Mesenteric fat pad (tissue), 1 donor: ENCODE measurements around the gene ZNF853. TPM values are rescaled to one million over a fixed set of nuclear protein-coding genes. Genes with fewer than 3 reads are reported as not detected.
"Not testable (repeated sequence)": the region's sequence is repeated elsewhere in the genome, so short reads cannot be mapped to it uniquely, and the experiment has no call there.

Source experiments
- DNase-seq: peaks from one replicate; pipeline ENCODE4 v3.0.0-alpha.2; 2020; ENCODE audit warnings: low spot score
- long read RNA-seq: library from polyadenylated mRNA; unstranded; transcript quantifications from one replicate; pipeline ENCODE4 v2.0.0, GENCODE V29; 2020
- total RNA-seq: library from RNA; stranded (reverse); fragmentation: NEBNext Ultra II Directional; extraction: Animal tissue kit (Norgen Biotek cat#: 25700); gene quantifications from one replicate; pipeline ENCODE4 v1.2.1, GENCODE V29; 2021
- donor health status: DM: yes; HTN: yes; CAD: no.

The ZNF853 gene
- 4.1 TPM for total RNA-seq
- long read RNA-seq, partial matches to known transcripts: 0 of 1 reads
- long read RNA-seq, other reads (novel, unspliced or antisense): 1 of 1 reads

- no peak for DNase-seq
Measured at GRCh38 chr7:6614953-6615722, at the start of gene ZNF853. TSS of gene ZNF853 (plus strand) at chr7:6615610. CDS start at chr7:6616175, 565 bp downstream.

GRCh38 chr7:6565655-6566054 lies 49.8 kb upstream of the ZNF853 start:
- no peak for DNase-seq

DNA sequence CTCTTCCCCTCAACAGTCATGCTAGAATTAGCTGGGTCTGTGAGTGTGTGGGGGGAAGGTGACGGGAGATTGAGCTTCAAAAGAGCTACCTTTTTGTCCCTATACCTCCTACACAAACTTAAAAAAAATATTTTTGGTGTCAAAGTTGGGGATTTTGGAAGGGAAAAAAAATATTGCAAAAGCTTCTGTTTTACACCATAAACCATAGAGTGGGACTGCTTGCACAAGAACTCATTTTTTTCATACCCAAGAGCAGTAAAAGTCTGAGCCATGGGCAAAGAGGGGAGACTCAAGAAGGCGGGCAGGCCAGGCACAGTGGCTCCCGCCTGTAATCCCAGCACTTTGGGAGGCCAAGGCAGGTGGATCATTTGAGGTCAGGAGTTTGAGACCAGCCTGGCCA lies 47.5 kb upstream of the ZNF853 start:
- no peak for DNase-seq

GRCh38 chr7:6571160-6571779 lies 44.1 kb upstream of the ZNF853 start:
- no peak for DNase-seq

DNA sequence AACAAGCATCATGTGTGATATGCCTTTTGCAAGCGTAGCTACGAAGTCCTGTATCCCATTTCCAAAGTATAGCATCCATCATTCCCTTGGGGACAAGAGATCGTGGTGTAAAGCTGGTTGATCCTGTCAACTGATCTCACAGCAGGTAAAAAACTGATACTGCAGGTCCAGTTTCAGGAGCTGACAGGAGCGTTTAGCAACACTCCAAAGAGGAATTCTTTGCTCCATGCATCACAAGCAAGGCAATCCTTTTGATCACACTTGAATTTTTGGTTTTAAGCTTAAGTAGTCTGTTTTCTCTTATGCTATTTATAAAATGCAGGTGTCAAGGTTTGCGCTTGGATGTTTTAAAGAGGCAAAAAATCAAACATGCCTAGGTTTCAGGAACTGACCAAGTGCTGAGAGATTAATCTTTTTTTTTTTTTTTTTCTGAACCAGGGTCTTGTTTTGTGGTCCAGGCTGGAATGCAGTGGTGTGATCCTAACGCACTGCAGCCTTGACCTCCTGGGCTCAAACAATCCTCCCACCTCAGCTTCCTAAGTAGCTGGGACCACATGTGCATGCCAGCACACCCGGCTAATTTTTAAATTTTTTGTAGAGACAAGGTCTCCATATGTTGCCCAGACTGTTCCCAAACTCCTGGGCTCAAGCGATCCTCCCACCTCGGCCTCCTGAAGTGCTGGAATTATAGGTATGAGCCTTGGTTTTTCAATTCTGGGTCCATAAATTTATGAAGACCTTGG lies 40.0 kb upstream of the ZNF853 start:
- DNase-seq: no peak

DNA sequence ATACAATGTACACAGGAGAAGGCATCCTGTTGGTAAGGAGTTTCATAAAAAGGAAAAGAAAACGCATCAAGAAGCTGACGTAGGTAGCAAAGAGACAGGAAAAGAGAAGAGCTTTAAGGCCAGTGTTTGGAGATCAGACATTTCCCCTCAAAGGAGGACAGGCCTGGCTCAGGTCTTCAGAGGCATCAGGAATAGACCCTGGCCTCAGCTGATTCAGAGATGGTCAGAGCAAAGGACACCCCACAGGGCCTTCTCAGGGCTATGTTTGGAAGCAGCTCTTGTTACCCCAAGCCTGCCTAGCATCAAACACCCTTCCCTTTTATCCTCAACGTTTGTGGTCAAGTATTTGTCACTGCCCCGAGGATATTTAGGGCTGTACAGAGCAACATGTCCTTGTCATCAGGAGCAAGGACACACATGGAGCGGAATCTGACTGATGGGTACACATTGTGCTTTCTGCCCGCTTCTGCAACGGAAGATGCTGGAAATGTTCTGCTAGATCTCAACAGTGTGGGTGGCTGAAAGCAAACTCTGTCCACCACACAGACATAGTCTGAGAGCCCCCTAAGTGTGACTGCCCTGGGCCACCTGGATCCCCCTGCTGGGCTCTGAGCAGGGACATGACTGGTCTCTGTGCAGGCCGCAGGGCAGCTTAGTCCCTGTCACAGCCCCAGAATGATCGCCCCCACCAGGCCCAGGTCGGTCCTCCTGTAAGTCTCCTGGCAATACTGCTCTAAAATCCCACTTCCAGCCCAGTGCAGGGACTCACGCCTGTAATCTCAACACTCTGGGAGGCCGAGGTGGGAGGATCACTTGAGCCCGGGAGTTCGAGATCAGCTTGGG lies 39.2 kb upstream of the ZNF853 start:
- no peak for DNase-seq

DNA sequence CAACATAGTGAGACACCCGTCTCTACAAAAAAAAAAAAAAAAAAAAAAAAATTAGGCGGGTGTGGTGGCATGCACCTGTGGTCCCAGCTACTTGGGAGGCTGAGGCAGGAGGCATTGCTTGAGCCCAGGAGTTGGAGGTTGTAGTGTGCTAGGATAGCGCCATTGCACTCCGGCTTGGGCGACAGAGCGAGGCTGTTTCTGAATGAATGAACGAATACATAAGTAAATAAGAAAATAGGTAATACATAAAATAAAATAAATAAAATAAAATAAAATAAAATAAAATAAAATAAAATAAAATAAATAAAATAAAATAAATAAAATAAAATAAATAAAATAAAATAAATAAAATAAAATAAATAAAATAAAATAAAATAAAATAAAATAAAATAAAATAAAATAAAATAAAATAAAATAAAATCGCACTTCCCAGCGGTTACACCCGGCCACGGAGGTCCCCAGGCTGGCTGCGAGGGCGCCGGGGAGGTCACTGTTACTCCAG lies 38.5 kb upstream of the ZNF853 start:
- not testable (repeated sequence) for DNase-seq

DNA sequence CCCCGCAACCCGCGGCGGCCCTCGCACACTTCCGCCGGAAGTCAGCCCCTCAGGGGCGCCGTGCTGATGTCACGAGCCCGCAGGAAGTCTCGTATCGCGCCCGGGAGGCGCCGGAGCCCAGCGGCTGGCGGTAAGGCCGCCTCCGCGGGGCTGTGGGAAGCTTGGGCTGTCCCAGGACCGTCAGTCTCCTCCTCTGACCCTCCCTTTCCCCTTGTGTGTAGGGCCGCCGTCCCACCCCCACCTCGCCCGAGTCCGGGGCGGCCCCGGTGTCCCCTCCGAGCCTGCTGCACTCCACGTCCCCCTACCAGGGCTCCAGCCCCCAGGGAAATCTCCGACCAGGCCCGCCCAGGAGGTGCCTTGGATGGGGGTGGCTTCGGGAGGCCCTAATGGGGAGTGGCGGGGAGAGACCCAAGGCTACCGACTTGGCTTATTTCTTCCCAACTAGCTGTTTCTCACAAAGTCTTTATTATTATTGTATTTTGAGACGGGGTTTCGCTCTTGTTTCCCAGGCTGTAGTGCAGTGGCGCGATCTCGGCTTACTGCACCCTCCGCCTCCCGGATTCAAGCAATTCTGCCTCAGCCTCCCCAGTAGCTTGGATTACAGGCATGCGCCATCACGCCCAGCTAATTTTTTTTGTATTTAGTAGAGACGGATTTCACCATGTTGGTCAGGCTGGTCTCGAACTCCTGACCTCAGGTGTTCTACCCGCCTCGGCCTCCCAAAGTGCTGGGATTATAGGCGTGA lies 37.9 kb upstream of the ZNF853 start, which contains the start of gene ZDHHC4:
Gene ZDHHC4, plus strand, starts transcription at position 86 of the 745 bp plus-strand sequence. CDS start 3,108 bp downstream, outside the sequence.
- peak; percentile 97 for DNase-seq

DNA sequence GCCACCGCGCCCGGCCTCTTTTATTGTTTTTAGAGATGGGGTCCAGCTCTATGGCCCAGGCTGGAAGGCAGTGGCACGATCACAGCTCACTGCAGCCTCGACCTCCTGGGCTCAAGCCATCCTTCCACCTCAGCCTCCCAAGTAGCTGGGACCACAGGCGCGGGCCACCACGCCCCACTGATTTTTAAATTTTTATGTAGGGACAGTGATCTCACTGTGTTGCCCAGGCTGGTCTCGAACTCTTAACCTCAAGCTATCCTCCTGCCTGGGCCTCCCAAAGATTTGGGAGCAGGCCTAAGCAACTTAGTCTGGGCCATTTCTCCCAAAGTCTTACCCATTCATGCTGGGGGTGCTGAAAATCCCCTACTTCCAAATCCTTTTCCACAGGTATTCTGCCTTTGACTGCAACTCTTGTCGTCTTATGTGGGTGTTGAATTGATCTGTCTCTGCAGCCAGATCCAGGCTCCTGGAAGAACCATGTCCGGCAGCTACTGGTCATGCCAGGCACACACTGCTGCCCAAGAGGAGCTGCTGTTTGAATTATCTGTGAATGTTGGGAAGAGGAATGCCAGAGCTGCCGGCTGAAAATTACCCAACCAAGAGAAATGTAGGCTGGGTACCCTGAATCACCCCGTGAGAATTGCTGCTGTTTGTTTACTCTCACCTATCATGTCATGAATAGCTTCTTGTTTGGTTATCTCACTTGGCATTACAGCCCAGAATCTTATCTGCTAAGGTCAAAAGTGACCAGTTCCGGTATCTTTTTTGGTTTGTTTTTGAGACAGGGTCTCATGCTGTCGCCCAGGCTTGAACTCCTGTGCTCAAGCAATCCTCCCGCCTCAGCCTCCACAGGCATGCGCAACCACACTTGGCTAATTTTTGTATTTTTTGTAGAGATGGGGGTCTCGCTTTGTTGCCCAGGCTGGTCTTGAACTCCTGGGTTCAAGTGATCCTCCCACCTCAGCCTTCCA lies 37.0 kb upstream of the ZNF853 start:
- no peak for DNase-seq

GRCh38 chr7:6579446-6579845 lies 36.0 kb upstream of the ZNF853 start:
- no peak for DNase-seq

GRCh38 chr7:6585746-6586432 lies 29.5 kb upstream of the ZNF853 start:
- DNase-seq: not testable (repeated sequence)

GRCh38 chr7:6588566-6588965 lies 26.8 kb upstream of the ZNF853 start:
- no peak for DNase-seq

GRCh38 chr7:6589151-6589828 lies 26.1 kb upstream of the ZNF853 start:
- DNase-seq: no peak

GRCh38 chr7:6589829-6590644 lies 25.4 kb upstream of the ZNF853 start, which contains the start of gene INTS15:
TSS of gene INTS15 (plus strand) at chr7:6590021. CDS start at chr7:6590284, 263 bp downstream.
- DNase-seq: peak; percentile 93

DNA sequence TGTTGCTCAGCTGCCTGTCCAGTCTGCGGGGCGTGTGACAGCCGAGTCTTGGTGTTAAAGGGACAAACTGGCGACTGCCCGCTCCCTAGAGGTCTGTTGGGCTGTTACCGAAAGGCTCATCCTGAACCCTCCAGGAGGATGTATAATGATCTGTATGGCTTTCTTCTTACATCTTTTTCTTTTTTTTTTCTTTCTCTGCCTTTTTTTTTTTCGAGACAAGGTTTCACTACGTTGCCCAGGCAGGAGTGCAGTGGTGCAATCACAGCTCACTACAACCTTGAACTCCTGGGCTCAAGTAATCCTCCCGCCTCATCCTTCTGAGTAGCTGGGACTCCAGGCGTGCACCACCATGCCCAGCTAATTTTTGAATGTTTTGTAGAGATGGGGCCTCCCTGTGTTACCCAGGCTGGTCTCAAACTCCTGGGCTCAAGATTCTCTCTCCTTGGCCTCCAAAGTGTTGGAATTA lies 24.7 kb upstream of the ZNF853 start:
- no peak for DNase-seq

- no peak for DNase-seq
Measured at GRCh38 chr7:6600093-6600492, 15.3 kb upstream of the ZNF853 start.
